Uterus (tissue), 2 donors: Measurements from ENCODE around the gene LYPD4.

Experiments
- CTCF ChIP-seq, 4 experiments: fragments of 200-600 bp in 2 of 4; fragments of 450-650 bp in 2 of 4; sonication (generic) in 2 of 4; IDR thresholded peaks; one replicate each; pipeline ENCODE4 v1.5.1; 2016 to 2019; ENCODE audit warnings: antibody characterized with exemption in 4 of 4, mild to moderate bottlenecking in 2 of 4, moderate library complexity in 1 of 4
- POLR2A ChIP-seq, 2 donors: fragments of 450-650 bp; IDR thresholded peaks; one replicate each; pipeline ENCODE4 v1.6.1; 2016; ENCODE audit warnings: antibody characterized with exemption in 2 of 2, mild to moderate bottlenecking in 1 of 2, moderate library complexity in 1 of 2

DNA sequence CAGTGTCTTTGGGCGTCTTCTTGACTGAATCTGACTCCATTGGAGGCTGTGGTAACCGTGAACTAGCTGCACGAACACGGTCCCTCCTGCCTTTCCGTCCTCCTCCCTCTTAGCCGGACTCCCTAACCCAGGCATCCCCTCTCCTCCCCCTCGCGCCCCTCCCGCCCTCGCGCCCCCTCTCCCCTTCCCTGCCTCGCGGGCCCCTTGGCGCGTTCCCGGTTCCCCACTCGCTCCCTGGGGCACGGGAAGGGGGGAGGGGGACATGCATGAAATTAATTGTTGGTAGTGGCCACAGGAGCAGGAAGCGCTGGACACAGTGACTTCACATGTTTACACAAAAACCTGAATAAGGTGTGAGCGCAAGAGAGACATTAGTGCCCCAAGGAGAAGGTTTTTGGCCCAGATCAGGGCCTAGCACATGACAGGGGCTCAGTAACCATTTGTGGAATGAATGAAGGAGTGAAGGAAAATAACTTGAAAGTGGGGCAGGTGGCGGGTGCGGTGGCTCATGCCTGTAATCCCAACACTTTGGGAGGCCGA lies 638 bp upstream of the LYPD4 start:
- no peak for TF ChIP-seq CTCF (IDR thresholded peaks at IDR 0.05)
- TF ChIP-seq POLR2A (IDR thresholded peaks at IDR 0.05) = no peak
